GM23248 (cell line): ENCODE data around the gene PIK3R5. TPM values are rescaled to one million over a fixed set of nuclear protein-coding genes. Genes with fewer than 3 reads are reported as not detected.

Source experiments
- DNase-seq: peaks from one replicate; pipeline ENCODE4 v3.0.0-alpha.2; 2015
- H2AFZ ChIP-seq: fragments of 200-600 bp; sonication (generic); 2 replicates; pipeline ENCODE4 v1.6.1; 2016; ENCODE audit warnings: antibody characterized with exemption
- H3F3A ChIP-seq: fragments of 200-600 bp; sonication (generic); 2 replicates; pipeline ENCODE4 v1.6.1; 2016; ENCODE audit warnings: mild to moderate bottlenecking, antibody characterized with exemption, mixed run types; ENCODE audit not compliant: insufficient read depth
- H3K27ac ChIP-seq: fragments of 200-600 bp; sonication (generic); 2 replicates; pipeline ENCODE4 v1.5.1; 2016; ENCODE audit warnings: mild to moderate bottlenecking
- H3K27me3 ChIP-seq: fragments of 200-600 bp; sonication (generic); replicated peaks from 2 replicates; pipeline ENCODE4 v1.6.1; 2016; ENCODE audit warnings: mild to moderate bottlenecking; ENCODE audit not compliant: insufficient read depth
- H3K36me3 ChIP-seq: fragments of 200-600 bp; sonication (generic); 2 replicates; pipeline ENCODE4 v1.6.1; 2016; ENCODE audit warnings: low read depth, mild to moderate bottlenecking
- H3K4me1 ChIP-seq: fragments of 200-600 bp; sonication (generic); 2 replicates; pipeline ENCODE4 v1.6.1; 2016; ENCODE audit warnings: mild to moderate bottlenecking; ENCODE audit not compliant: insufficient read depth
- H3K4me2 ChIP-seq: fragments of 200-600 bp; sonication (generic); one replicate; pipeline ENCODE4 v1.6.1; 2016; ENCODE audit warnings: mild to moderate bottlenecking; ENCODE audit not compliant: unreplicated experiment
- H3K4me3 ChIP-seq: fragments of 200-600 bp; sonication (generic); 2 replicates; pipeline ENCODE4 v1.5.1; 2016; ENCODE audit warnings: mild to moderate bottlenecking
- H3K79me2 ChIP-seq: fragments of 200-600 bp; sonication (generic); 2 replicates; pipeline ENCODE4 v1.6.1; 2016; ENCODE audit warnings: mild to moderate bottlenecking; ENCODE audit not compliant: insufficient read depth
- H3K9ac ChIP-seq: fragments of 200-600 bp; sonication (generic); 2 replicates; pipeline ENCODE4 v1.6.1; 2016; ENCODE audit warnings: mild to moderate bottlenecking
- H3K9me2 ChIP-seq: fragments of 200-600 bp; sonication (generic); 2 replicates; pipeline ENCODE4 v1.6.1; 2016; ENCODE audit warnings: mixed run types, mild to moderate bottlenecking, moderate library complexity; ENCODE audit not compliant: insufficient read depth
- H3K9me3 ChIP-seq: fragments of 200-600 bp; sonication (generic); one replicate; pipeline ENCODE4 v1.6.1; 2017; ENCODE audit warnings: low read depth
- H4K20me1 ChIP-seq: fragments of 200-600 bp; sonication (generic); 2 replicates; pipeline ENCODE4 v1.6.0; 2016; ENCODE audit not compliant: insufficient read depth
- EZH2 ChIP-seq: fragments of 200-600 bp; sonication (generic); IDR thresholded peaks from 2 replicates; pipeline ENCODE4 v1.6.1; 2018; ENCODE audit warnings: antibody characterized with exemption, mild to moderate bottlenecking; ENCODE audit not compliant: insufficient read depth, poor library complexity, severe bottlenecking
- EZH2phosphoT487 ChIP-seq: fragments of 200-600 bp; sonication (generic); IDR thresholded peaks from 2 replicates; pipeline ENCODE4 v1.6.1; 2018; ENCODE audit warnings: antibody characterized with exemption, moderate library complexity, mild to moderate bottlenecking, low read depth; ENCODE audit not compliant: insufficient read depth
- WGBS, 2 experiments: methylation state at CpG; one replicate each; pipeline ENCODE4 v1.1.6; 2015 to 2017; ENCODE audit warnings: low lambda C conversion rate in 2 of 2, low coverage in 1 of 2; ENCODE audit errors: missing lambda C conversion rate in 2 of 2; 5-methylcytosine and 5-hydroxymethylcytosine counted together
- in situ Hi-C: fragments of 300-500 bp; cut with MboI; formaldehyde crosslinking; loops from 2 replicates; pipeline ENCODE4 v1.15.0; 2020
- polyA plus RNA-seq: library from polyadenylated mRNA; unstranded; fragments of >200 nt; fragmentation: Nextera tagmentation; extraction: Ambion mirVana; gene quantifications from 2 replicates; pipeline ENCODE4 v1.2.1, GENCODE V29; 2016
- total RNA-seq: library from RNA; depleted of rRNA; stranded (reverse); fragments of >200 nt; shearing (Covaris generic); gene quantifications from 2 replicates; pipeline ENCODE4 v1.2.3, GENCODE V29; 2014

Gene PIK3R5
- total and polyA plus RNA-seq, 2 experiments from 2014 or later: 0.11 TPM; not detected in 1

- DNase-seq: no peak
- H3K4me1 ChIP-seq: no peaks in the 10 kb centered on the region
- no peaks in the 10 kb centered on the region for H3K36me3 ChIP-seq
- no peaks in the 10 kb centered on the region for H3K9me3 ChIP-seq
- no peaks in the 10 kb centered on the region for H3K79me2 ChIP-seq
- no peaks in the 10 kb centered on the region for H3F3A ChIP-seq
- no peak overlapping the region for H3K4me3 ChIP-seq
- in situ Hi-C loops: no loop called here
- no peak overlapping the region for H3K27ac ChIP-seq
- no peaks in the 10 kb centered on the region for H3K9me2 ChIP-seq
- no peaks in the 10 kb centered on the region for H4K20me1 ChIP-seq
- peaks cover 16% of the 10 kb centered on the region for H3K27me3 ChIP-seq
- H3K4me2 ChIP-seq: no peak overlapping the region
- H3K9ac ChIP-seq: no peak overlapping the region
- H2AFZ ChIP-seq: no peak overlapping the region
- TF ChIP-seq EZH2phosphoT487: no peak
- TF ChIP-seq EZH2: no peak
- 28 to 30% methylated on average over 5 of the region's 5 CpGs for WGBS, 2 experiments
Measured at GRCh38 chr17:8956465-8956902, 9.0 kb downstream of the PIK3R5 start.

GRCh38 chr17:8955021-8955959, 10.2 kb downstream of the PIK3R5 start:
- 61 to 64% methylated on average over 12 of the region's 12 CpGs for WGBS, 2 experiments
- H3K9me3 ChIP-seq: no peaks in the 10 kb centered on the region
- no peaks in the 10 kb centered on the region for H3K4me1 ChIP-seq

GRCh38 chr17:8954339-8954738, 11.2 kb downstream of the PIK3R5 start:
- Histone ChIP-seq H3K9ac (no peak overlapping the region), H3K79me2 (no peaks in the 10 kb centered on the region), H3F3A (no peaks in the 10 kb centered on the region), H2AFZ (no peak overlapping the region), H3K27ac (no peak overlapping the region), H3K4me1 (no peaks in the 10 kb centered on the region), H3K36me3 (no peaks in the 10 kb centered on the region), H3K9me3 (no peaks in the 10 kb centered on the region), H3K9me2 (no peaks in the 10 kb centered on the region), H3K4me2 (no peak overlapping the region), H3K4me3 (no peak overlapping the region), H3K27me3 (peaks cover 16% of the 10 kb centered on the region), H4K20me1 (no peaks in the 10 kb centered on the region)
- in situ Hi-C loops: no loop called here
- TF ChIP-seq EZH2phosphoT487 (no peak), EZH2 (no peak)
- DNase-seq: no peak
- WGBS, 2 experiments: 48 to 52% methylated on average over 10 of the region's 10 CpGs

More at GRCh38 chr17:8955021-8955959, 10.2 kb downstream of the PIK3R5 start:
- H3K27ac ChIP-seq: no peak overlapping the region
- H2AFZ ChIP-seq: no peak overlapping the region
- H3K9ac ChIP-seq: no peak overlapping the region
- TF ChIP-seq EZH2phosphoT487: no peak
- TF ChIP-seq EZH2: no peak
- H4K20me1 ChIP-seq: no peaks in the 10 kb centered on the region
- no peaks in the 10 kb centered on the region for H3F3A ChIP-seq
- no peaks in the 10 kb centered on the region for H3K36me3 ChIP-seq
- H3K4me3 ChIP-seq: no peak overlapping the region
- peaks cover 16% of the 10 kb centered on the region for H3K27me3 ChIP-seq
- H3K4me2 ChIP-seq: no peak overlapping the region
- peak; percentile 7 for DNase-seq
- H3K79me2 ChIP-seq: no peaks in the 10 kb centered on the region
- in situ Hi-C loops: no loop called here
- H3K9me2 ChIP-seq: no peaks in the 10 kb centered on the region

- in situ Hi-C loops: no loop called here
- Histone ChIP-seq H3K9me3 (no peaks in the 10 kb centered on the region), H3K4me1 (no peaks in the 10 kb centered on the region), H3K9me2 (no peaks in the 10 kb centered on the region), H3K9ac (no peak overlapping the region), H3K36me3 (no peaks in the 10 kb centered on the region), H3F3A (no peaks in the 10 kb centered on the region), H2AFZ (no peak overlapping the region), H3K27me3 (peaks cover 16% of the 10 kb centered on the region), H3K4me3 (no peak overlapping the region), H4K20me1 (no peaks in the 10 kb centered on the region), H3K27ac (no peak overlapping the region), H3K79me2 (no peaks in the 10 kb centered on the region), H3K4me2 (no peak overlapping the region)
- TF ChIP-seq EZH2phosphoT487: no peak
- TF ChIP-seq EZH2: no peak
- WGBS, 2 experiments: 25% methylated on average over 2 of the region's 2 CpGs
- DNase-seq: no peak
Measured at GRCh38 chr17:8953156-8953885, 12.2 kb downstream of the PIK3R5 start.
